Stimulated activated effector memory CD8-positive, alpha-beta T cell treated with anti-CD3 and anti-CD28 coated beads, Interleukin-12 subunit alpha, Interleukin-12 subunit beta, amount 100 ng/mL, for 72 hours (primary cell): ENCODE results near the gene STRBP.
A peak's percentile ranks its signal among the peaks of the same experiment; 100 is the strongest.
"Not testable (repeated sequence)": the region's sequence is repeated elsewhere in the genome, so short reads cannot be mapped to it uniquely, and the experiment has no call there.

Experiments used
- ATAC-seq: fragments of 150-1000 bp; cut with Tn5 transposase; 2 replicates; pipeline ENCODE4 v1.10.0; 2021
- DNase-seq, 2 donors: peaks; one replicate each; pipeline ENCODE4 v3.0.0; 2021 to 2022; ENCODE audit warnings: low spot score in 2 of 2
- H3K27ac Mint-ChIP-seq: one replicate; pipeline ENCODE4 v1.8.0; 2022; ENCODE audit warnings: mild to moderate bottlenecking, mixed read lengths
- H3K36me3 Mint-ChIP-seq: one replicate; pipeline ENCODE4 v1.8.0; 2022; ENCODE audit warnings: mild to moderate bottlenecking, mixed read lengths
- H3K4me1 Mint-ChIP-seq: one replicate; pipeline ENCODE4 v1.8.0; 2022; ENCODE audit warnings: mixed read lengths
- H3K4me3 Mint-ChIP-seq: one replicate; pipeline ENCODE4 v1.8.0; 2022; ENCODE audit warnings: mild to moderate bottlenecking, mixed read lengths
- H3K9me3 Mint-ChIP-seq: one replicate; pipeline ENCODE4 v1.8.0; 2022; ENCODE audit warnings: mixed read lengths

Gene STRBP

GRCh38 chr9:123296174-123296573 lies 27.8 kb upstream of the STRBP start:
- Mint-ChIP-seq H3K27ac (no peak overlapping the region), H3K4me1 (no peaks in the 10 kb centered on the region), H3K9me3 (no peaks in the 10 kb centered on the region), H3K4me3 (no peak overlapping the region), H3K36me3 (no peaks in the 10 kb centered on the region)
- no peak for DNase-seq
- ATAC-seq, result no peak

GRCh38 chr9:123291736-123292135 lies 23.4 kb upstream of the STRBP start:
- H3K4me1 Mint-ChIP-seq, result no peaks in the 10 kb centered on the region
- ATAC-seq (no peak), DNase-seq (no peak)
- H3K36me3 Mint-ChIP-seq, result no peaks in the 10 kb centered on the region
- H3K27ac Mint-ChIP-seq, result no peak overlapping the region
- H3K4me3 Mint-ChIP-seq, result no peak overlapping the region
- H3K9me3 Mint-ChIP-seq, result no peaks in the 10 kb centered on the region

- no peak overlapping the region for H3K4me3 Mint-ChIP-seq
- no peak overlapping the region for H3K27ac Mint-ChIP-seq
- no peak for ATAC-seq
- no peaks in the 10 kb centered on the region for H3K9me3 Mint-ChIP-seq
- no peak for DNase-seq
- H3K4me1 Mint-ChIP-seq, result no peaks in the 10 kb centered on the region
- H3K36me3 Mint-ChIP-seq, result no peaks in the 10 kb centered on the region
Measured at GRCh38 chr9:123290764-123291163, 22.4 kb upstream of the STRBP start.

GRCh38 chr9:123287639-123288038 lies 19.3 kb upstream of the STRBP start:
- H3K4me3 Mint-ChIP-seq, result no peak overlapping the region
- no peaks in the 10 kb centered on the region for H3K4me1 Mint-ChIP-seq
- H3K9me3 Mint-ChIP-seq, result no peaks in the 10 kb centered on the region
- DNase-seq (no peak), ATAC-seq (peak; percentile 74)
- H3K27ac Mint-ChIP-seq, result no peak overlapping the region
- no peaks in the 10 kb centered on the region for H3K36me3 Mint-ChIP-seq

- no peak overlapping the region for H3K4me3 Mint-ChIP-seq
- ATAC-seq, result no peak
- no peaks in the 10 kb centered on the region for H3K4me1 Mint-ChIP-seq
- no peak for DNase-seq
- H3K36me3 Mint-ChIP-seq, result no peaks in the 10 kb centered on the region
- no peaks in the 10 kb centered on the region for H3K9me3 Mint-ChIP-seq
- no peak overlapping the region for H3K27ac Mint-ChIP-seq
Measured at GRCh38 chr9:123286324-123286723, 17.9 kb upstream of the STRBP start.

- no peak overlapping the region for H3K4me3 Mint-ChIP-seq
- no peaks in the 10 kb centered on the region for H3K36me3 Mint-ChIP-seq
- ATAC-seq (no peak), DNase-seq (no peak)
- H3K27ac Mint-ChIP-seq, result no peak overlapping the region
- H3K4me1 Mint-ChIP-seq, result no peaks in the 10 kb centered on the region
- H3K9me3 Mint-ChIP-seq, result no peaks in the 10 kb centered on the region
Measured at GRCh38 chr9:123284656-123285055, 16.3 kb upstream of the STRBP start.

- H3K9me3 Mint-ChIP-seq, result no peaks in the 10 kb centered on the region
- no peaks in the 10 kb centered on the region for H3K36me3 Mint-ChIP-seq
- no peak overlapping the region for H3K27ac Mint-ChIP-seq
- no peak overlapping the region for H3K4me3 Mint-ChIP-seq
- DNase-seq (no peak), ATAC-seq (no peak)
- H3K4me1 Mint-ChIP-seq, result no peaks in the 10 kb centered on the region
Measured at GRCh38 chr9:123283455-123283854, 15.1 kb upstream of the STRBP start.

GRCh38 chr9:123283048-123283408 lies 14.6 kb upstream of the STRBP start:
- ATAC-seq (no peak), DNase-seq (no peak)
- H3K27ac Mint-ChIP-seq, result no peak overlapping the region
- H3K36me3 Mint-ChIP-seq, result no peaks in the 10 kb centered on the region
- H3K4me3 Mint-ChIP-seq, result no peak overlapping the region
- no peaks in the 10 kb centered on the region for H3K4me1 Mint-ChIP-seq
- H3K9me3 Mint-ChIP-seq, result no peaks in the 10 kb centered on the region

- no peak overlapping the region for H3K27ac Mint-ChIP-seq
- ATAC-seq, result no peak
- H3K36me3 Mint-ChIP-seq, result no peaks in the 10 kb centered on the region
- no peak overlapping the region for H3K4me3 Mint-ChIP-seq
- H3K4me1 Mint-ChIP-seq, result no peaks in the 10 kb centered on the region
- no peaks in the 10 kb centered on the region for H3K9me3 Mint-ChIP-seq
- no peak for DNase-seq
Measured at GRCh38 chr9:123282362-123283047, 14.1 kb upstream of the STRBP start.

- no peak overlapping the region for H3K27ac Mint-ChIP-seq
- no peak for ATAC-seq
- no peaks in the 10 kb centered on the region for H3K9me3 Mint-ChIP-seq
- DNase-seq, result no peak
- H3K4me1 Mint-ChIP-seq, result no peaks in the 10 kb centered on the region
- H3K4me3 Mint-ChIP-seq, result no peak overlapping the region
- no peaks in the 10 kb centered on the region for H3K36me3 Mint-ChIP-seq
Measured at GRCh38 chr9:123281659-123282350, 13.4 kb upstream of the STRBP start.

- H3K9me3 Mint-ChIP-seq, H3K4me3 Mint-ChIP-seq, ATAC-seq, H3K27ac Mint-ChIP-seq, H3K4me1 Mint-ChIP-seq, H3K36me3 Mint-ChIP-seq: not testable (repeated sequence)
- peak in 1 of 2 donors; percentile 26 for DNase-seq
Measured at GRCh38 chr9:123278879-123279493, 10.6 kb upstream of the STRBP start.

- peaks cover 5% of the 10 kb centered on the region for H3K4me1 Mint-ChIP-seq
Measured at GRCh38 chr9:123278361-123278760, 10.0 kb upstream of the STRBP start.

GRCh38 chr9:123276551-123276950 lies 8.2 kb upstream of the STRBP start:
- H3K4me1 Mint-ChIP-seq, result peaks cover 5% of the 10 kb centered on the region
- H3K36me3 Mint-ChIP-seq, result no peaks in the 10 kb centered on the region
- DNase-seq (no peak), ATAC-seq (no peak)
- no peak overlapping the region for H3K27ac Mint-ChIP-seq
- H3K4me3 Mint-ChIP-seq, result no peak overlapping the region
- H3K9me3 Mint-ChIP-seq, result no peaks in the 10 kb centered on the region

More at GRCh38 chr9:123278361-123278760, 10.0 kb upstream of the STRBP start:
- Mint-ChIP-seq H3K9me3 (no peaks in the 10 kb centered on the region), H3K36me3 (no peaks in the 10 kb centered on the region), H3K27ac (no peak overlapping the region), H3K4me3 (no peak overlapping the region)
- ATAC-seq (no peak), DNase-seq (no peak)

GRCh38 chr9:123271133-123271532 lies 2.7 kb upstream of the STRBP start:
- peaks cover 21% of the 10 kb centered on the region for H3K4me1 Mint-ChIP-seq
- H3K27ac Mint-ChIP-seq, H3K36me3 Mint-ChIP-seq, H3K9me3 Mint-ChIP-seq, DNase-seq, ATAC-seq, H3K4me3 Mint-ChIP-seq: not testable (repeated sequence)

- Mint-ChIP-seq H3K9me3 (no peaks in the 10 kb centered on the region), H3K36me3 (peaks cover 5% of the 10 kb centered on the region), H3K4me3 (peak overlapping the region; percentile 75), H3K27ac (no peak overlapping the region), H3K4me1 (peaks cover 23% of the 10 kb centered on the region)
- DNase-seq (no peak), ATAC-seq (no peak)
Measured at GRCh38 chr9:123269281-123269680, 895 bp upstream of the STRBP start.

GRCh38 chr9:123268199-123268464 lies 254 bp downstream of the STRBP start:
- H3K9me3 Mint-ChIP-seq, result no peaks in the 10 kb centered on the region
- H3K4me3 Mint-ChIP-seq, result peak overlapping the region; percentile 75
- ATAC-seq, result peak; percentile 0
- H3K36me3 Mint-ChIP-seq, result peaks cover 5% of the 10 kb centered on the region
- no peak overlapping the region for H3K27ac Mint-ChIP-seq
- DNase-seq, result no peak
- peaks cover 23% of the 10 kb centered on the region for H3K4me1 Mint-ChIP-seq
